Vagina (tissue), 2 donors: ENCODE results near the gene GLB1L2.

Source experiments
- POLR2A ChIP-seq, 2 donors: fragments of 450-650 bp; IDR thresholded peaks; one replicate each; pipeline ENCODE4 v1.6.1; 2017; ENCODE audit warnings: antibody characterized with exemption in 2 of 2, mild to moderate bottlenecking in 2 of 2, moderate library complexity in 2 of 2
- TF ChIP-seq, protein P1 (sequence below), 3 experiments: fragments of 450-650 bp in 2 of 3; fragments of 200-600 bp in 1 of 3; sonication (generic) in 1 of 3; IDR thresholded peaks; one replicate each; pipeline ENCODE4 v1.5.1; 2017 to 2019; ENCODE audit warnings: antibody characterized with exemption in 3 of 3, mild to moderate bottlenecking in 2 of 3, moderate library complexity in 2 of 3

DNA sequence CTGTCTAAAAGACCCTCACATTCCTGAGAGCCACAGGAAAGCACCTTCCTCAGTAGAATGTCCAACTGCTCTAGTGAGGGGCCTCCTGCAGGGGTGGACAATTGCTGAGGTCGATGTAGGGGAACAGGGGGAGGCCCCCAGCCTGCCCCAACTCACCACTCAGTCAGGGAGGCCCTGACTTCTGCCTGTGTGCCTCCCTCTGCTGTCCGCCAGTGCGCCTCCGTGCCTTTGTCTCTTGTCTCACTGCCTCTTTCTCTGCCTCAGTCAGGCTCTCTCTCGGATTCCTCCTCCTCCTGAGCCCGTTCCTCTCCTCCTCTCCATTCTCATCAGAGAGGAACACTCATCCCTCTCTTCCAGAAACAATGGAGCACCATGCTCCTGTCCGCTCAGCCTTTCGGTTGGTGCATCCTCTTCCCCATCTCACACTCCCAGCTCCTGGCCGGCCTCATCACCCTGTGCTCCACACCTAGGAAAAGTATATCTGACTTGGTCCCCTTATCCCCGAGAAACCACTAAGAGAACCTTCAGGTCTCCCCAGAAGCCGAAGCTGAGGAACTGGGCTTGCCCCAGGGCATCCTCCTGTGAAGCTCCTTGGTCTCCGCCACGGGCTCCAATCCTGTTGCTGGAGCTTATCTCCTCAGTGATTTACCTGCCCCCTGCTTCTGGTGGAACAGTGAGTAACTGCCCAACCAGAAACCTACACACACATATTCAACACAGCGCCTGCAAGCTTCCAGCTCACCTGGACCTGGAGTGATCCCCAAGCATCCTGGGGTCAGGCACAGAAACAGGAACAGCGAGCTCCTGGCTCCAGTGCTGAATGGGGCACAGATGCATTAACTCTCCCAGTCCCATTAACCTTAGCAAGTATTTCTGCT lies 78.0 kb downstream of the GLB1L2 start:
- TF ChIP-seq, protein P1, sequence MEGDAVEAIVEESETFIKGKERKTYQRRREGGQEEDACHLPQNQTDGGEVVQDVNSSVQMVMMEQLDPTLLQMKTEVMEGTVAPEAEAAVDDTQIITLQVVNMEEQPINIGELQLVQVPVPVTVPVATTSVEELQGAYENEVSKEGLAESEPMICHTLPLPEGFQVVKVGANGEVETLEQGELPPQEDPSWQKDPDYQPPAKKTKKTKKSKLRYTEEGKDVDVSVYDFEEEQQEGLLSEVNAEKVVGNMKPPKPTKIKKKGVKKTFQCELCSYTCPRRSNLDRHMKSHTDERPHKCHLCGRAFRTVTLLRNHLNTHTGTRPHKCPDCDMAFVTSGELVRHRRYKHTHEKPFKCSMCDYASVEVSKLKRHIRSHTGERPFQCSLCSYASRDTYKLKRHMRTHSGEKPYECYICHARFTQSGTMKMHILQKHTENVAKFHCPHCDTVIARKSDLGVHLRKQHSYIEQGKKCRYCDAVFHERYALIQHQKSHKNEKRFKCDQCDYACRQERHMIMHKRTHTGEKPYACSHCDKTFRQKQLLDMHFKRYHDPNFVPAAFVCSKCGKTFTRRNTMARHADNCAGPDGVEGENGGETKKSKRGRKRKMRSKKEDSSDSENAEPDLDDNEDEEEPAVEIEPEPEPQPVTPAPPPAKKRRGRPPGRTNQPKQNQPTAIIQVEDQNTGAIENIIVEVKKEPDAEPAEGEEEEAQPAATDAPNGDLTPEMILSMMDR (IDR thresholded peaks at IDR 0.05), result no peak
- TF ChIP-seq POLR2A (IDR thresholded peaks at IDR 0.05), result no peak
